Right lobe of liver (tissue), 4 donors: ENCODE measurements around the gene SERPINA4.

Experiments
- POLR2A ChIP-seq: fragments of 450-650 bp; IDR thresholded peaks from one replicate; pipeline ENCODE4 v1.6.1; 2017; ENCODE audit warnings: antibody characterized with exemption, mild to moderate bottlenecking
- TF ChIP-seq, protein P1 (sequence below), 4 donors: fragments of 200-600 bp in 3 of 4; fragments of 450-650 bp in 1 of 4; IDR thresholded peaks; one replicate each; pipeline versions ENCODE4 v1.5.1 to v1.8.0; 2016 to 2022; ENCODE audit warnings: antibody characterized with exemption in 4 of 4, mild to moderate bottlenecking in 2 of 4
- donor health status: DM: no; HTN: no; CAD: no.
- donor health status: DM: no; HTN: no; CAD: no.
- donor health status: DM: no; HTN: yes; CAD: no.

DNA sequence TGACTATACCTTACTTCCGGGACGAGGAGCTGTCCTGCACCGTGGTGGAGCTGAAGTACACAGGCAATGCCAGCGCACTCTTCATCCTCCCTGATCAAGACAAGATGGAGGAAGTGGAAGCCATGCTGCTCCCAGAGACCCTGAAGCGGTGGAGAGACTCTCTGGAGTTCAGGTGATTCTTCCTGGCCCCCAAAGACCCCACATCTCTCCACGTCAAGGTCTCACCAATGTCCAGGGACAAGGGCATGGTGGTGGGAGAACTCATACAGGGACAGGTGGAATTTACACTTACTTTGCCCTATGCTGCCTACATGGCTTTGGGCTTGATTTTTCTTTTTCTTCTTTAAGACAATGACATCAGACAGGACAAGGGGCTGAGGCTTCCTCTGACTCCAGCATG is 58.1 kb downstream of the SERPINA4 start:
- TF ChIP-seq, protein P1, sequence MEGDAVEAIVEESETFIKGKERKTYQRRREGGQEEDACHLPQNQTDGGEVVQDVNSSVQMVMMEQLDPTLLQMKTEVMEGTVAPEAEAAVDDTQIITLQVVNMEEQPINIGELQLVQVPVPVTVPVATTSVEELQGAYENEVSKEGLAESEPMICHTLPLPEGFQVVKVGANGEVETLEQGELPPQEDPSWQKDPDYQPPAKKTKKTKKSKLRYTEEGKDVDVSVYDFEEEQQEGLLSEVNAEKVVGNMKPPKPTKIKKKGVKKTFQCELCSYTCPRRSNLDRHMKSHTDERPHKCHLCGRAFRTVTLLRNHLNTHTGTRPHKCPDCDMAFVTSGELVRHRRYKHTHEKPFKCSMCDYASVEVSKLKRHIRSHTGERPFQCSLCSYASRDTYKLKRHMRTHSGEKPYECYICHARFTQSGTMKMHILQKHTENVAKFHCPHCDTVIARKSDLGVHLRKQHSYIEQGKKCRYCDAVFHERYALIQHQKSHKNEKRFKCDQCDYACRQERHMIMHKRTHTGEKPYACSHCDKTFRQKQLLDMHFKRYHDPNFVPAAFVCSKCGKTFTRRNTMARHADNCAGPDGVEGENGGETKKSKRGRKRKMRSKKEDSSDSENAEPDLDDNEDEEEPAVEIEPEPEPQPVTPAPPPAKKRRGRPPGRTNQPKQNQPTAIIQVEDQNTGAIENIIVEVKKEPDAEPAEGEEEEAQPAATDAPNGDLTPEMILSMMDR (IDR thresholded peaks at IDR 0.05), result no peak
- TF ChIP-seq POLR2A, result no peak
